PC-9 (cell line): ENCODE measurements around the gene NOTCH3.

ENCODE experiments used
- CTCF ChIP-seq: fragments of 200-600 bp; sonication (generic); conservative IDR thresholded peaks from 2 replicates; pipeline ENCODE4 v1.6.1; 2017; ENCODE audit warnings: mixed run types, antibody characterized with exemption, mild to moderate bottlenecking, moderate library complexity
- EZH2 ChIP-seq: fragments of 200-600 bp; sonication (generic); IDR thresholded peaks from 2 replicates; pipeline ENCODE4 v1.8.0; 2017; ENCODE audit warnings: antibody characterized with exemption, low read depth

GRCh38 chr19:15197275-15197941 is 3.4 kb downstream of the NOTCH3 start:
- TF ChIP-seq EZH2, result no peak
- no peak for TF ChIP-seq CTCF
